NCI-H510A (cell line): ENCODE data around the gene EDNRA.

Experiments
- DNase-seq: peaks from one replicate; lab custom pipeline; 2025; lab: John Stamatoyannopoulos, UW

EDNRA gene

GRCh38 chr4:147589586-147589985 lies 108.7 kb downstream of the EDNRA start:
- DNase-seq: no peak

- no peak for DNase-seq
Measured at GRCh38 chr4:147590249-147590920, 109.5 kb downstream of the EDNRA start.

GRCh38 chr4:147591106-147591505 lies 110.2 kb downstream of the EDNRA start:
- DNase-seq: no peak

- no peak for DNase-seq
Measured at GRCh38 chr4:147594107-147594506, 113.2 kb downstream of the EDNRA start.
